Hepatocyte (in vitro differentiated cells): ENCODE data around the gene CBX3. TPM values are rescaled to one million over a fixed set of nuclear protein-coding genes. Genes with fewer than 3 reads are reported as not detected.

ENCODE experiments used
- DNase-seq: peaks from one replicate; pipeline ENCODE4 v3.0.0-alpha.2; 2016; ENCODE audit warnings: low spot score
- H2AFZ ChIP-seq: fragments of 200-600 bp; sonication (generic); 2 replicates; pipeline ENCODE4 v1.6.0; 2016; ENCODE audit warnings: antibody characterized with exemption, mild to moderate bottlenecking
- H3K27ac ChIP-seq: fragments of 200-600 bp; sonication (generic); 2 replicates; pipeline ENCODE4 v1.5.1; 2016; ENCODE audit warnings: mild to moderate bottlenecking
- H3K27me3 ChIP-seq: fragments of 200-600 bp; sonication (generic); 2 replicates; pipeline ENCODE4 v1.6.1; 2016
- H3K36me3 ChIP-seq: fragments of 200-600 bp; sonication (generic); replicated peaks from 2 replicates; pipeline ENCODE4 v1.5.1; 2016; ENCODE audit warnings: low read depth; ENCODE audit not compliant: insufficient read depth
- H3K4me1 ChIP-seq: fragments of 200-600 bp; sonication (generic); 2 replicates; pipeline ENCODE4 v1.5.1; 2016; ENCODE audit warnings: mild to moderate bottlenecking, moderate library complexity; ENCODE audit not compliant: insufficient read depth
- H3K4me2 ChIP-seq: fragments of 200-600 bp; sonication (generic); 2 replicates; pipeline ENCODE4 v1.6.0; 2016
- H3K4me3 ChIP-seq: fragments of 200-600 bp; sonication (generic); 2 replicates; pipeline ENCODE4 v1.5.1; 2016; ENCODE audit warnings: mild to moderate bottlenecking
- H3K79me2 ChIP-seq: fragments of 200-600 bp; sonication (generic); 2 replicates; pipeline ENCODE4 v1.6.0; 2017; ENCODE audit warnings: mild to moderate bottlenecking
- H3K9me2 ChIP-seq: fragments of 200-600 bp; sonication (generic); replicated peaks from 2 replicates; pipeline ENCODE4 v1.6.0; 2017; ENCODE audit warnings: mild to moderate bottlenecking; ENCODE audit not compliant: insufficient read depth
- H3K9me3 ChIP-seq: fragments of 200-600 bp; sonication (generic); 2 replicates; pipeline ENCODE4 v1.5.1; 2016; ENCODE audit warnings: low read depth, mild to moderate bottlenecking
- H4K20me1 ChIP-seq: fragments of 200-600 bp; sonication (generic); 2 replicates; pipeline ENCODE4 v1.6.0; 2016; ENCODE audit warnings: mild to moderate bottlenecking; ENCODE audit not compliant: insufficient read depth, poor library complexity, severe bottlenecking
- EZH2 ChIP-seq: fragments of 200-600 bp; sonication (generic); IDR thresholded peaks from 2 replicates; pipeline ENCODE4 v1.6.1; 2016; ENCODE audit warnings: antibody characterized with exemption, mild to moderate bottlenecking, borderline replicate concordance
- EZH2phosphoT487 ChIP-seq: fragments of 200-600 bp; sonication (generic); IDR thresholded peaks from one replicate; pipeline ENCODE4 v1.6.1; 2018; ENCODE audit warnings: antibody characterized with exemption, mild to moderate bottlenecking, low read depth, moderate library complexity; ENCODE audit not compliant: unreplicated experiment, severe bottlenecking
- WGBS: methylation state at CpG from one replicate; pipeline ENCODE4 v1.1.6; 2016; ENCODE audit warnings: low lambda C conversion rate; ENCODE audit errors: missing lambda C conversion rate; 5-methylcytosine and 5-hydroxymethylcytosine counted together
- polyA plus RNA-seq: library from polyadenylated mRNA; unstranded; fragments of >200 nt; fragmentation: Nextera tagmentation; extraction: Ambion mirVana; gene quantifications from 2 replicates; pipeline ENCODE4 v1.2.1, GENCODE V29; 2016
- total RNA-seq: library from RNA; depleted of rRNA; stranded (reverse); fragments of >200 nt; gene quantifications from 2 replicates; pipeline ENCODE4 v1.2.3, GENCODE V29; 2014
- TF ChIP-seq, protein P1 (sequence below): fragments of 200-600 bp; sonication (generic); IDR thresholded peaks from 2 replicates; pipeline ENCODE4 v1.5.1; 2016; ENCODE audit warnings: antibody characterized with exemption, mild to moderate bottlenecking; ENCODE audit not compliant: poor library complexity

The CBX3 gene
- total and polyA plus RNA-seq, 2 experiments from 2014 or later: 120 to 165 TPM

DNA sequence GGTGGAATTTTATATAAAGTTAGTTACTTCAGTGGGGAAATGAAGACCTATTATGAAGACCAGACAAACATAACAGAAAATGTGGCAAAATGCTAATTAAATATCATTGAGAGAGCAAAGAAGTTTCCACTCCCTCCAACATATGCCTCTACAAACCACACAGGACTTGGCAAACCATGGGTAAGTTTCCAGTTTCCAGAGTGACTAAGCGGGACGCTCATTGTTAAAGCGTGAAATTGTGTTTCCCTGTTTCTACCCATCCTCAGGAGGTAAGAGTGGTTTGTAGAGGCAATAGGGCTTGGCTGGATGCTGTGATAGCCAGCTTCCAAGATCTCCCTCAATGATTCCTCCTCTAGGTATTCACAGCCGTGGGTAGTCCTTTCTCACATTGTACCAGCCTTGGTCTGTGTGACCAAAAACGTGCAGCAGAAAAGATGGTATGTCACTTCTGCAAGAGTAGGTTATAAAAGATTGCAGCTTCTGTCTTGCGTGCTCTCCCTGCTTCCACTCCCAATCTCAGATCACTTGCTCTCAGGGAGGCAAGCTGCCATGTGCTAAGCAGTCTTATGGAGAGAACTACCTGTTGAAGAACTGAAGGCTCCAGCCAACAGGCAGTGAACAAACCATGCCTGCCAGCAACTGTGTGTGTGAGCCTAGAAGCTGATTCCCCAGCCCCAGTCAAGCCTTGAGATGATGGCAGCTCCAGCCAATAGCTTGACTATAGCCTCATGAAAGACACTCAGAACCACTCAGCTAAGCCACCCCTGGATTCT, 35.7 kb downstream of the CBX3 start:
- Histone ChIP-seq H3K36me3 (no peaks in the 10 kb centered on the region), H3K4me2 (no peak overlapping the region), H4K20me1 (no peaks in the 10 kb centered on the region), H3K9me3 (no peaks in the 10 kb centered on the region), H3K79me2 (no peaks in the 10 kb centered on the region), H3K27ac (no peak overlapping the region), H3K4me3 (no peak overlapping the region), H3K4me1 (no peaks in the 10 kb centered on the region), H3K27me3 (no peaks in the 10 kb centered on the region), H3K9me2 (no peaks in the 10 kb centered on the region), H2AFZ (no peak overlapping the region)
- 89% methylated on average over 6 of the region's 6 CpGs for WGBS
- DNase-seq: no peak
- TF ChIP-seq, protein P1, sequence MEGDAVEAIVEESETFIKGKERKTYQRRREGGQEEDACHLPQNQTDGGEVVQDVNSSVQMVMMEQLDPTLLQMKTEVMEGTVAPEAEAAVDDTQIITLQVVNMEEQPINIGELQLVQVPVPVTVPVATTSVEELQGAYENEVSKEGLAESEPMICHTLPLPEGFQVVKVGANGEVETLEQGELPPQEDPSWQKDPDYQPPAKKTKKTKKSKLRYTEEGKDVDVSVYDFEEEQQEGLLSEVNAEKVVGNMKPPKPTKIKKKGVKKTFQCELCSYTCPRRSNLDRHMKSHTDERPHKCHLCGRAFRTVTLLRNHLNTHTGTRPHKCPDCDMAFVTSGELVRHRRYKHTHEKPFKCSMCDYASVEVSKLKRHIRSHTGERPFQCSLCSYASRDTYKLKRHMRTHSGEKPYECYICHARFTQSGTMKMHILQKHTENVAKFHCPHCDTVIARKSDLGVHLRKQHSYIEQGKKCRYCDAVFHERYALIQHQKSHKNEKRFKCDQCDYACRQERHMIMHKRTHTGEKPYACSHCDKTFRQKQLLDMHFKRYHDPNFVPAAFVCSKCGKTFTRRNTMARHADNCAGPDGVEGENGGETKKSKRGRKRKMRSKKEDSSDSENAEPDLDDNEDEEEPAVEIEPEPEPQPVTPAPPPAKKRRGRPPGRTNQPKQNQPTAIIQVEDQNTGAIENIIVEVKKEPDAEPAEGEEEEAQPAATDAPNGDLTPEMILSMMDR: no peak
- TF ChIP-seq EZH2 (no peak), EZH2phosphoT487 (no peak)

DNA sequence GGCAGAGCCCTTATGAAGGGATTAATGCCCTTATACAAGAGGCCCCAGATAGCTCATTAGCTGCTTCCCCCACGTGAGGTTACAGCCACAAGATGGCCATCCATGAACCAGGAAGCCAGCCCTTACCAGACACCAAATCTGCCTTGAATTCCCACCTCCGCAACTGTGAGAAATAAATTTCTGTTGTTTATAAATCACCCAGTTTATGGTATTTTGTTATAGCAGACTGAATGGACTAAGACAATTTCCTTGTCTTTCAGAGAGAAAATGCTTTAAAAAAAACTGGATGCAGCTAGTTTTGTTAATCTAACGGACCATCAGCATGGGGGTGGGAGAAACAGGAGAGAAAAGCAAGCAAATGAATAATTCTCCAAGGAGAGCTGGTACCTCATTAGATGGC, 36.5 kb downstream of the CBX3 start:
- H3K4me3 ChIP-seq: no peak overlapping the region
- H2AFZ ChIP-seq: no peak overlapping the region
- 62% methylated on average over 3 of the region's 3 CpGs for WGBS
- no peaks in the 10 kb centered on the region for H3K9me3 ChIP-seq
- H3K27me3 ChIP-seq: no peaks in the 10 kb centered on the region
- H3K36me3 ChIP-seq: no peaks in the 10 kb centered on the region
- H3K79me2 ChIP-seq: no peaks in the 10 kb centered on the region
- no peaks in the 10 kb centered on the region for H4K20me1 ChIP-seq
- H3K4me2 ChIP-seq: no peak overlapping the region
- no peaks in the 10 kb centered on the region for H3K4me1 ChIP-seq
- H3K9me2 ChIP-seq: no peaks in the 10 kb centered on the region
- no peak for DNase-seq
- TF ChIP-seq EZH2phosphoT487 (no peak), EZH2 (no peak)
- TF ChIP-seq, protein P1: no peak
- no peak overlapping the region for H3K27ac ChIP-seq

GRCh38 chr7:26245150-26245549, 43.6 kb downstream of the CBX3 start:
- Histone ChIP-seq H3K9me3 (no peaks in the 10 kb centered on the region), H2AFZ (no peak overlapping the region), H3K4me2 (no peak overlapping the region), H3K27me3 (no peaks in the 10 kb centered on the region), H3K27ac (no peak overlapping the region), H3K36me3 (no peaks in the 10 kb centered on the region), H3K4me1 (no peaks in the 10 kb centered on the region), H3K9me2 (no peaks in the 10 kb centered on the region), H4K20me1 (no peaks in the 10 kb centered on the region), H3K79me2 (no peaks in the 10 kb centered on the region), H3K4me3 (no peak overlapping the region)
- no peak for TF ChIP-seq EZH2phosphoT487
- TF ChIP-seq, protein P1: no peak
- TF ChIP-seq EZH2: no peak
- DNase-seq: no peak
- whole genome bisulfite sequencing: 97% methylated on average over 13 of the region's 13 CpGs
